HG03457 (cell line): ENCODE measurements around the gene KRT73.

Experiments used
- ATAC-seq: cut with Tn5 transposase; IDR thresholded peaks from one replicate; pipeline ENCODE4 v1.9.1; 2021; ENCODE audit warnings: moderate number of reproducible peaks; ENCODE audit not compliant: unreplicated experiment

KRT73 gene

DNA sequence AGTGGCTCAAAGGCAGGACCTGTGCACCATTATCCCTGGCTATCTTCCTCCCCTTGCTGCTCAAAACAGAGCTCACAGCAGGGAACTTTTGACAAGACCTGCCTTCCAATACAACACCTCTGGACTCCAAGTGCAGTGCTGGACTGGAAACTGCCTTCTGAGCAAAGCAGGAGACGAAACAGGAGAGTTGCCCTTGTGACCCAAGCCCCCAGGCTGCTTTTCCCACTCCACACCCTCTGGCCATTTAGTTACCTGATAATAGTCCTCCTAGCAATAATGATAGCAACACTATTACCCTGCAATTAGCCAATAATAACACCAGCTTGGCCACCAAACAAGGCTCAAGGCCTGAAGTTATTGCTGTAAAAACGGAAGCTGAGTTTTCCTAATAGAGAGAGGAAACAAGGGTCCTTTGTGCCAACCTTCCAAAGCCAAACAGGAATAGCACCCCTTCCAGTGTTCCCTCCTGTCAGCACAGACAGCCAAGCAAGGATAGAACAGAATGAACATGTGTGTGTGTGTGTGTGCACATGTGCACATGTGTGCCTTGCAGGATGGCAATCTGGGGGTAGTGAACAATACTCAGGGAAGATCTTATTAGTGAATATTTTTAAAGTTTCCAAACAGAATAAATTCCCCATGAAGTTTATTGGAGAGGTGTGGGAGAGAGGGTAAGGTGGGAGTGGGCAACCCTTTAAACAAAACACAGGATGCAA is 9.2 kb upstream of the KRT73 start:
- ATAC-seq, result no peak

DNA sequence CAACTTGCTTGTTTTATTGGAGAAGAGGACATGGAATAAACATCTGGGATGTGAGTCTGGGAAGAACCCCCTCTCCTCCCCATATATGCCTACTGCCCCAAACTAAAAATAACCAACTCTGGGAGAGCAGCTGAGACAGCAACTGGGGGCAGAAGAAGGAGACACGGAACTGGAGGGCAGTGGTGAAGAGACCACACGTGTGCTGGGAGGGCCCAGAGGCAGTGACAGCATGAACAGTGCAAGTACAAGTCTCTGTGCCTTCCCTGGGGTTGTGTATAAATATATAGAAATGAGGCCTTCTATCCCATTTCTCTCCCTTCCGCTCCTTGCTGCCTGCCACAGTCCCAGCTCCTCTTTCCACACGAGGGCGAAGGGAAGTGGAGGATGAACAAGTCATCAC is 4.0 kb upstream of the KRT73 start:
- ATAC-seq, result no peak

GRCh38 chr12:52618866-52619265 is 507 bp upstream of the KRT73 start:
- no peak for ATAC-seq

GRCh38 chr12:52617403-52617785 is 965 bp downstream of the KRT73 start:
- ATAC-seq, result no peak

- no peak for ATAC-seq
These were observed 1.5 kb downstream of the KRT73 start for GRCh38 chr12:52616680-52617402.

GRCh38 chr12:52615912-52616311 is 2.4 kb downstream of the KRT73 start:
- ATAC-seq, result no peak

- no peak for ATAC-seq
These were observed 3.0 kb downstream of the KRT73 start for GRCh38 chr12:52615208-52615868.

- ATAC-seq, result no peak
These were observed 3.8 kb downstream of the KRT73 start for GRCh38 chr12:52614381-52615207.

GRCh38 chr12:52613384-52614030 is 4.9 kb downstream of the KRT73 start:
- no peak for ATAC-seq

DNA sequence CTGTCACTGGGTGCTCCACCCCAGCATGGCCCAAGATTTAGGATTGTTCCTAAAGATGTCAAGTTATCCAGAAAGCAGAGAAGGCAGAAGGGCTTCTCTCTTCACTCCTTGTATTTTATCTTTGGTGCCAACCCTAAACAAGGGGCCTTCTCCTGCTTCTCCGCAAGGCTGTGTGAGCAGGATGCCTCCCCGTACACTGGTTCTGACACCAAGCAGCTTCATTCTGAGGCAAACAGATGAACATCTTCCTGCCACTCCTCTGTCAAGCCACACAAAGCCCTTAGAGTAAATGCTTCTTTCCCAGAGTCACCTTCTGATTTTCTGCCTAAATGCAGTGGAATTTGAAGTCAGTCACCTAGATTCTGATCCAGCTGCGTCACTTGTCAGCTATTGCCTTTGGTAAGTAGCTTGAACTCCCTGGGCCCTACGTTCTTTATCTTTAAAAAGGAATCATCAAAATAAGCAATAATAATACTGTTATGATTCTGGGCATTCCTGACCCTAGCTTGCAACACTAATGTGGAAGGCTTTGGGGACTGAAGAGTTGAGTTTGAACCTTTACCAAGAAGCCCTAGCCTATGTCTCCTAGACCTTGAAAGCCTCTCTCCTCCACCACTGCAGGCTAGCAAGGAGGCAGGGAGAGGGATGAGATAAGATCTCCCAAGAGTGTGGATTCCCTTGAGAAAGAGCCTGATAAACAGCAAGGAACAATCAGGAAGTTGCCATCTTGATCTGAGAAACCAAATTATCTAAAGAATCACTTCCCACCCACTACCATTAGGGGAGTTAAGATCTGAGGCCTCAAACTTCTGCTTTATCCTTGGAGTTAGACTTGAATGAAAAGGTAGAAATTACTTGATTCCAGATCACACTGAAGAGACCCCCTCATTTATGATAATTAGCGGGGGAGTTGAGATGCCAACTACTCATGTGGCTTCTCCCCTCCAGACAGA is 5.7 kb downstream of the KRT73 start:
- ATAC-seq, result no peak

DNA sequence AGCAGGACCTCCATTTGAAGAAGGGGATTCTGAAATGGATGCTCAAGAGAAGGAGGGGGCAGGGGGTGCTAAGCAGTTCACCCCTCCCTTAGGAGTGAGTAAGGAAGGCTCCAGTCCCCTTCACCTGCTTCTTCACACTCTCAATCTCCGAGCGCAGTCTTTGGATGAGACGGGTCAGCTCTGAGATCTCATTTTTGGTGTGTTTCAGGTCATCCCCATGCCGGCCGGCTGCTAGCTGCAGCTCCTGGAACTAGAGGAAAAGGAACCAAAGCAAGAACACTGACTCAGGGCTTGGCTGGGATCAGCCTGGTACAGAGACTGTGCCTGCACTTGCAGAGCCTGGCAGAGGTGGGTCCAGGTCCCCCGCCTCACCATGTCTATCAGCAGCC is 7.3 kb downstream of the KRT73 start:
- ATAC-seq, result no peak

DNA sequence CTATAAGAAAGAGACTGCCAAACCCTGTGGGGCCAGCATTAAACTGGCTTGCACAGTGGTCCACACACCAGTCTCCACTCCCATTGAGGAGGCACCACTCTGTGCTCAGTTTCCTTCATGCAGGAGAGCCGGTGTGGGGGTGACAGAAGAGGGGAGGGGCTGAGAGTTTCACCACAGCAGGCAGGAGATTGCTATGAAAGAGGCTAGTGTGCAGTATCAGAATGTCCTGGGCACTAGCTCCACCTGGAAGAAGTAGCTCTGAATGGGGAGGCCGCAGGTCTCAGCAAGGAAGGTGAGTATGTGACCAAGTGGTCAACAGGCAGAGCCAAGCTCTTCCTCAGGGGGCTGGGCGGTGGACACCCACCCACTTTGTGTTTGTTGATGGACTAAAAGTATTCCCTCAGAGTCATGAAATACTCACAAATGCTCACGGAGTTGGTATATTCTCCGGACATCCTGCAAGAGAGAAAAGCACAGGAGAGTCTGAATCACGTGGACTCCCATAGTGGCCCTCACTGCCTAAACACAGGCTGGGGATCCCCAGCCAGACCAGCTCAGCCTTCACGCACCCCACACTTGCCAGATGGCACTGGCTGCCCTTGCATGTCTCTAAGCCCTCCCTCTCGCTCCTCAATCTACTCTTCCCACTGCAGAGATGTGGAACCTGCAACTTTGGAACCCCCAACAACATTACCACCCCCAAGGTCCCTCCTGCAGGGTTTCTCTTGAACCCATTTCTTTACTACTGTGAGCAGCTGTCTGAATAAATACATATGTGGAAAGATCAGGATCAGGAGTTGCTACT is 9.3 kb downstream of the KRT73 start:
- no peak for ATAC-seq

GRCh38 chr12:52608161-52608560 is 10.2 kb downstream of the KRT73 start:
- no peak for ATAC-seq

DNA sequence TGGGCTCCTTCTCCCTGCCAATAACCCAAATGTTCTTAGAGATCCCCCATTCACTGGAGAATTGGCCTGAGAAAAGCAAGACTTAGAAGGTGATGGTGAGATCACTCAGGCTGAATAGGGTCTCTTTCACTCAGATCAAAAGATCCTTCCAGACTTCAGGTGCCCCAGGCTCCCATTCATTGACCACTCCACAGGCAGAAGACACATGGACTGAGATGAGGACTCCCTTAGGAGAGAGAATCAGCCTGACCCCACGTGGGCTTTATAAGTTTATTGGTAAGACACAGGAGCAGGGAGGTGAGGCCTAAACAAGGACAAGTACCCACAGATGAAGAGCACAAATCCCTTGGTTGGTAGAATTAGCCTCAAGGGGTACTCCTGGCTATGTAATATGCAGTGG is 11.0 kb downstream of the KRT73 start:
- ATAC-seq, result no peak

GRCh38 chr12:52606581-52607218 is 11.7 kb downstream of the KRT73 start:
- ATAC-seq, result no peak

- no peak for ATAC-seq
These were observed 12.3 kb downstream of the KRT73 start for GRCh38 chr12:52606096-52606495.

- ATAC-seq, result no peak
These were observed 12.8 kb downstream of the KRT73 start for GRCh38 chr12:52605542-52605941.

DNA sequence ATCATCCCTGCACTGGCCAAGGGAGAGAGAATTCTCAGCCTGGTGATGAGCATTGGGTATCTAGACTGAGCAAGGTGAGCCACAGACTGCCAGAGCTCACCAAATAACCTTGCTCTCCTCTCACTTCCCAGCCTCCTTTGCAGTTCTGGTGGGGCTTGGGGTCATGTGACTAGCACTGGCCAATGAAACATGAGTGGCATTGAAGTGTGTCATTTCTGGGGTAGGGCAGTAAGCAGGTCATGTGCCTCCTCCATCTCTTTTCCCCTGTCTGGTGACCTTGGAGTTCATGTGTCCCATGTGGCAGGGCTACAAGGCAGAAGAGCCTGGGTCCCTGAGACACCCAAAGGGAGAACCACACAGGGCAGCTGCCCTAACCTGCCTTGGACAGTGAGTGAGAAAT is 13.5 kb downstream of the KRT73 start:
- no peak for ATAC-seq
